ENCODE data around the gene CYP11A1. TPM values are rescaled to one million over a fixed set of nuclear protein-coding genes. Genes with fewer than 3 reads are reported as not detected.
A peak's percentile ranks its signal among the peaks of the same experiment; 100 is the strongest.

The CYP11A1 gene
- total RNA-seq, 1 donor from 2014 or later = 0.32 TPM

DNA sequence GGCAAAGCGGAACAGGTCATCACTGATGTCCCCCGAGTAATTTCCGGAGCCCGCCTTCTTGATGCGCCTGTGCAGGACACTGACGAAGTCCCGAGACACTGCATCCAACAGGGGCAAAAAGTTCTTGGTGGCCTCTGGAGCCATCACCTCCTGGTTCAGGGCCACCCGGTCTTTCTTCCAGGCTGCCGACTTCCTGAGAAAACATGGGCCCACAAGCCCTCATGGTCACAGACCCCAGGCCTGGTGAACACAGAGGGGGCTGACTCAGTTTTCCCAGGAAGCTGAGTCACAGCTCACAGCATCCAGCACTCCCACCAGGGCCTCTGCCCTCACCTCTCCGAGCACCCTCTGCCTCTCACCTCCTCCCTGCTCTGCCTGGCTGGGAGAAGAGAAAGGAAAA lies 22.4 kb downstream of the CYP11A1 start:
- Mint-ChIP-seq H3K27ac (ENCODE audit: unreplicated experiment) (no peak overlapping the region), H3K36me3 (ENCODE audit: low read depth) (no peaks in the 10 kb centered on the region), H3K27me3 (ENCODE audit: low read depth) (no peaks in the 10 kb centered on the region), H3K4me3 (ENCODE audit: unreplicated experiment) (no peak overlapping the region), H3K4me1 (ENCODE audit: low read depth) (peaks cover 7% of the 10 kb centered on the region), H3K9me3 (ENCODE audit: low read depth) (no peaks in the 10 kb centered on the region)
- TF ChIP-seq, protein P1, sequence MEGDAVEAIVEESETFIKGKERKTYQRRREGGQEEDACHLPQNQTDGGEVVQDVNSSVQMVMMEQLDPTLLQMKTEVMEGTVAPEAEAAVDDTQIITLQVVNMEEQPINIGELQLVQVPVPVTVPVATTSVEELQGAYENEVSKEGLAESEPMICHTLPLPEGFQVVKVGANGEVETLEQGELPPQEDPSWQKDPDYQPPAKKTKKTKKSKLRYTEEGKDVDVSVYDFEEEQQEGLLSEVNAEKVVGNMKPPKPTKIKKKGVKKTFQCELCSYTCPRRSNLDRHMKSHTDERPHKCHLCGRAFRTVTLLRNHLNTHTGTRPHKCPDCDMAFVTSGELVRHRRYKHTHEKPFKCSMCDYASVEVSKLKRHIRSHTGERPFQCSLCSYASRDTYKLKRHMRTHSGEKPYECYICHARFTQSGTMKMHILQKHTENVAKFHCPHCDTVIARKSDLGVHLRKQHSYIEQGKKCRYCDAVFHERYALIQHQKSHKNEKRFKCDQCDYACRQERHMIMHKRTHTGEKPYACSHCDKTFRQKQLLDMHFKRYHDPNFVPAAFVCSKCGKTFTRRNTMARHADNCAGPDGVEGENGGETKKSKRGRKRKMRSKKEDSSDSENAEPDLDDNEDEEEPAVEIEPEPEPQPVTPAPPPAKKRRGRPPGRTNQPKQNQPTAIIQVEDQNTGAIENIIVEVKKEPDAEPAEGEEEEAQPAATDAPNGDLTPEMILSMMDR (IDR thresholded peaks at IDR 0.05) = no peak
- no peak for DNase-seq (ENCODE audit: low spot score)

DNA sequence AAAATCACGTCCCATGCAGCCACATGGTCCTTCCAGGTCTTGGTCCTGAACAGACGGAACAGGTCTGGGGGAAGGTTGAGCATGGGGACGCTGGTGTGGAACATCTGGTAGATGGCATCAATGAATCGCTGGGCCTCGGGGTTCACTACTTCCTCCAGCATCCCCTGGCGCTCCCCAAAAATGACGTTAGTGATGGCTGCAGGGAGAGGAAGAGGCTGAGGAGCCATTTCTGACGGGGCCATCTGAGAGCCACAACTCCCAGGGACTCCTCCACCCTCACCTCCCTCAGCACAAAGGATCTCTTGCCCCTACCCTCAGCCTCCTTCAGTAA lies 23.7 kb downstream of the CYP11A1 start:
- Mint-ChIP-seq H3K36me3 (ENCODE audit: low read depth) (no peaks in the 10 kb centered on the region), H3K9me3 (ENCODE audit: low read depth) (no peaks in the 10 kb centered on the region), H3K4me3 (ENCODE audit: unreplicated experiment) (no peak overlapping the region), H3K4me1 (ENCODE audit: low read depth) (peaks cover 7% of the 10 kb centered on the region), H3K27ac (ENCODE audit: unreplicated experiment) (no peak overlapping the region), H3K27me3 (ENCODE audit: low read depth) (no peaks in the 10 kb centered on the region)
- TF ChIP-seq, protein P1 (IDR thresholded peaks at IDR 0.05) = no peak
- peak; percentile 53 for DNase-seq (ENCODE audit: low spot score)

DNA sequence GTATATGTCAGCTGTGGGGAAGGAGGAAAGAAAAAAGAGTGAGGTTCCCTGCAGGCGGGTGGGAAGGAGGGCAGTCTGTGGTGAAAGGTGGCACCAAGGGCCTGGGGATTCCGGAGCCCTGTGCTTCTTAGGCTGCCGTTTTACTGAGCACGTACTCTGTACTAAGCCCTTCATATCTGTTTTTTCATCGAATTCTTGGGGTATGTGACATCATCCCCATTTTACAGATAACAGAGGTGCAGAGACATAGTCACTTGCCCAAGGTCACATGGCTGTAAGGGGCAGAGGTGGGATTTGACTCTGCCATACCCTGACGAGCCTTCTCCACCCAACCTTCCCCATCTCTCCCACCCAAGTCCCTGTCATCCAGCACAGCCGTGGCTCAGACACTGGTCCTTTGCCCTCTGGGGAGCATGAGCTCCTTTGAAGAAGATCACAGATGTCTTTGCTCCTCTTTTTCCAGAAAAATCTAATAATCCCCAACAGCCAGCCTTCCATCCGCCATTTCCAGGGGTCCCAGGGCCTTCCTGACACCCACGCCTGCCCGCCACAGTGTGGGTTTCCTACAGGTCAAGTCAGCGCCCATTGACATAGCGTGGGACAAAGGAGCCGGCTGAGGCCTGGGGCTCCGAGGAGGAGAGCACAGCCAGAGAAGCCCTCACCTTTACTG lies 24.2 kb downstream of the CYP11A1 start:
- Mint-ChIP-seq H3K27me3 (ENCODE audit: low read depth) (no peaks in the 10 kb centered on the region), H3K4me1 (ENCODE audit: low read depth) (peaks cover 7% of the 10 kb centered on the region), H3K36me3 (ENCODE audit: low read depth) (no peaks in the 10 kb centered on the region), H3K27ac (ENCODE audit: unreplicated experiment) (no peak overlapping the region), H3K4me3 (ENCODE audit: unreplicated experiment) (no peak overlapping the region), H3K9me3 (ENCODE audit: low read depth) (no peaks in the 10 kb centered on the region)
- peak; percentile 57 for DNase-seq (ENCODE audit: low spot score)
- TF ChIP-seq, protein P1 (IDR thresholded peaks at IDR 0.05) = no peak

DNA sequence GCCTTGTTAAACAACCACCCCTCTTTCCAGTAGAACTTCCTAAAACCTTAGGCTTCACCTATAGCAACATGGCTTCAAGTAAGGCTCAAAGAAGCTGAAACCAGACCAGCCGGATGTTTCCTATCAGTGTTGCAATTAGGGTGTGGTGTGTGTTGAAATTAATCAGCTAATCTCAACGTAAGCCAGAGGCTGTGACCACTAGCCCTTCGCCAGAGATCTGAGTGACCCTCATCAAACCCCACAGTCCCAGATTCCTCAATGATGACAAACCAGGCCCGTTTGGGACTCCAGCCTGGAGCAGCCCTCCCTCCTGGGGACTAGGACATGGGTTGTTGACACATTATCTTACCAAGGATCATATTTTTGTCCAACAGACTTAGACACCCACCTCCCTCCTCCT lies 27.3 kb downstream of the CYP11A1 start:
- no peak for DNase-seq (ENCODE audit: low spot score)
- Mint-ChIP-seq H3K27me3 (ENCODE audit: low read depth) (no peaks in the 10 kb centered on the region), H3K9me3 (ENCODE audit: low read depth) (no peaks in the 10 kb centered on the region), H3K4me3 (ENCODE audit: unreplicated experiment) (no peak overlapping the region), H3K36me3 (ENCODE audit: low read depth) (no peaks in the 10 kb centered on the region), H3K27ac (ENCODE audit: unreplicated experiment) (no peak overlapping the region), H3K4me1 (ENCODE audit: low read depth) (peaks cover 3% of the 10 kb centered on the region)
- TF ChIP-seq, protein P1 (IDR thresholded peaks at IDR 0.05) = no peak

DNA sequence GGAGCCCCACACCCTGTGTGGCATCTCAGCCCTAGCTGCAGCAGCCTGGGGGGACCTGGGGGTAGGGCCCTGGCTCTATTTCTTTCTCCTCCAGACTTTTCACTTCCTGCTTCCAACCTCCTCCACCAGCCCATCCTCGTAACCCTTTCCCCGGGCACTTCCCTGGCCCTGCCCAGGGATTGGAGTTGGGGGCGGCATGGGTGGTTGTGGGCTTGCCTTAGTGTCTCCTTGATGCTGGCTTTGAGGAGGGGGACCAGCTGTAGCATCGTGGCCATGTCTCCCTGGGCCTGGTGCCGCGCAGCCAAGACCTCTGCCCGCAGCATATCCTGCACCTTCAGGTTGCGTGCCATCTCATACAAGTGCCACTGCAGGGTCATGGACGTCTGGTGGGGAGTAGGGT lies 28.1 kb downstream of the CYP11A1 start:
- no peak for DNase-seq (ENCODE audit: low spot score)
- Mint-ChIP-seq H3K9me3 (ENCODE audit: low read depth) (no peaks in the 10 kb centered on the region), H3K4me3 (ENCODE audit: unreplicated experiment) (no peak overlapping the region), H3K4me1 (ENCODE audit: low read depth) (peaks cover 3% of the 10 kb centered on the region), H3K27ac (ENCODE audit: unreplicated experiment) (no peak overlapping the region), H3K36me3 (ENCODE audit: low read depth) (no peaks in the 10 kb centered on the region), H3K27me3 (ENCODE audit: low read depth) (no peaks in the 10 kb centered on the region)
- TF ChIP-seq, protein P1 (IDR thresholded peaks at IDR 0.05) = no peak
